ENCODE data around the gene WWOX. TPM values are rescaled to one million over a fixed set of nuclear protein-coding genes. Genes with fewer than 3 reads are reported as not detected.

Gene WWOX
- total and polyA plus RNA-seq, 2 donors (not counting 1 experiment from before 2014, with no cell fraction given) = 10.5 to 42.3 TPM

GRCh38 chr16:78290872-78291591 is 191.6 kb downstream of the WWOX start:
- Histone ChIP-seq H3K9me3 (ENCODE audit: control extremely low read depth in 1 of 3, control insufficient read depth in 2 of 3, insufficient read depth in 1 of 3, low read length in 2 of 3) (no peaks in the 10 kb centered on the region), H3K4me3 (ENCODE audit: control extremely low read depth in 1 of 5, extremely low read depth in 1 of 5, insufficient read depth in 1 of 5, low read depth in 2 of 5, low read length in 4 of 5) (no peak overlapping the region), H3K4me1 (ENCODE audit: control insufficient read depth in 2 of 2, insufficient read depth in 2 of 2, low read length in 2 of 2) (no peaks in the 10 kb centered on the region), H3K27ac (ENCODE audit: low read length in 2 of 2) (no peak overlapping the region), H3K79me2 (ENCODE audit: control insufficient read depth, insufficient read depth, low read length) (no peaks in the 10 kb centered on the region), H3K4me2 (replicated peaks; ENCODE audit: low read depth, low read length, poor library complexity, severe bottlenecking) (no peak overlapping the region), H3K36me3 (replicated peaks in 1 of 2; ENCODE audit: control extremely low read depth in 1 of 2, control insufficient read depth in 1 of 2, extremely low read depth in 1 of 2, insufficient read depth in 2 of 2, low read length in 1 of 2) (no peaks in the 10 kb centered on the region), H3K27me3 (replicated peaks in 1 of 4; ENCODE audit: control extremely low read depth in 1 of 4, control insufficient read depth in 3 of 4, insufficient read depth in 4 of 4, low read length in 3 of 4) (no peaks in the 10 kb centered on the region), H3K9ac (ENCODE audit: low read length) (no peak overlapping the region), H4K20me1 (ENCODE audit: control insufficient read depth, insufficient read depth, low read length, poor library complexity, severe bottlenecking) (no peaks in the 10 kb centered on the region), H2AFZ (ENCODE audit: insufficient read depth, low read depth, low read length, poor library complexity, severe bottlenecking) (no peak overlapping the region)
- Mint-ChIP-seq H3K9me3 (ENCODE audit: insufficient read depth) (no peaks in the 10 kb centered on the region), H3K4me1 (no peaks in the 10 kb centered on the region), H3K4me3 (no peak overlapping the region), H3K27me3 (no peaks in the 10 kb centered on the region), H3K27ac (no peak overlapping the region)
- TF ChIP-seq, protein P1, sequence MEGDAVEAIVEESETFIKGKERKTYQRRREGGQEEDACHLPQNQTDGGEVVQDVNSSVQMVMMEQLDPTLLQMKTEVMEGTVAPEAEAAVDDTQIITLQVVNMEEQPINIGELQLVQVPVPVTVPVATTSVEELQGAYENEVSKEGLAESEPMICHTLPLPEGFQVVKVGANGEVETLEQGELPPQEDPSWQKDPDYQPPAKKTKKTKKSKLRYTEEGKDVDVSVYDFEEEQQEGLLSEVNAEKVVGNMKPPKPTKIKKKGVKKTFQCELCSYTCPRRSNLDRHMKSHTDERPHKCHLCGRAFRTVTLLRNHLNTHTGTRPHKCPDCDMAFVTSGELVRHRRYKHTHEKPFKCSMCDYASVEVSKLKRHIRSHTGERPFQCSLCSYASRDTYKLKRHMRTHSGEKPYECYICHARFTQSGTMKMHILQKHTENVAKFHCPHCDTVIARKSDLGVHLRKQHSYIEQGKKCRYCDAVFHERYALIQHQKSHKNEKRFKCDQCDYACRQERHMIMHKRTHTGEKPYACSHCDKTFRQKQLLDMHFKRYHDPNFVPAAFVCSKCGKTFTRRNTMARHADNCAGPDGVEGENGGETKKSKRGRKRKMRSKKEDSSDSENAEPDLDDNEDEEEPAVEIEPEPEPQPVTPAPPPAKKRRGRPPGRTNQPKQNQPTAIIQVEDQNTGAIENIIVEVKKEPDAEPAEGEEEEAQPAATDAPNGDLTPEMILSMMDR (IDR thresholded peaks at IDR 0.05) = no peak
- no peak for TF ChIP-seq EZH2 (IDR thresholded peaks at IDR 0.05; ENCODE audit: borderline replicate concordance, insufficient read depth, low read depth, low read length, poor library complexity, severe bottlenecking)
- DNase-seq (no peak), ATAC-seq (ENCODE audit: low read depth) (no peak)
- CTCF ChIA-PET = no interaction called here
- intact Hi-C loops (cut with micrococcal nuclease) = no loop called here
- 100% methylated on average over 7 of the region's 12 CpGs for WGBS (ENCODE audit: insufficient coverage)
- POLR2A ChIA-PET = no interaction called here

DNA sequence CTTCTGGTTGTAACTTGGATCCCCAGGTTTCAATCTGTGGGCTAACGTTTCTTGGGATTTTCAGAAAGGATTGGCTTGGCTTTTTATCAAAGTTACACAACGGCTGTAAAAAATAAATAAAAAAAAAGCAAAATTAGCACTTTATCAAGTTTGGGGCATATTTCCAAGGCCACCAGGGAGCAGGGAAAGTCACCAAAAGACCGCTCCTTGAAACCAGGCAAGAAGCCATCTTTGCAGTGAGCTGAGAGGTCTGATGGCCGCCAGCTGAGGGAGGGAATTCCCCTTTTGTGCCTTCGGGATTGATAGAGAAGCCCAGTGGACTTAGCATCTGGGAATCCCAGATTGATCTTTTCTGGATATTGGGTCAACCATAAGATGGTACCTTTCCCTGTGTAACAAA is 192.2 kb downstream of the WWOX start:
- Mint-ChIP-seq H3K9me3 (ENCODE audit: insufficient read depth) (no peaks in the 10 kb centered on the region), H3K4me3 (no peak overlapping the region), H3K4me1 (no peaks in the 10 kb centered on the region), H3K27me3 (no peaks in the 10 kb centered on the region), H3K27ac (no peak overlapping the region)
- no peak overlapping the region for H3K4me2 ChIP-seq (replicated peaks; ENCODE audit: low read depth, low read length, poor library complexity, severe bottlenecking)
- no peaks in the 10 kb centered on the region for H4K20me1 ChIP-seq (ENCODE audit: control insufficient read depth, insufficient read depth, low read length, poor library complexity, severe bottlenecking)
- no peak overlapping the region for H2AFZ ChIP-seq (ENCODE audit: insufficient read depth, low read depth, low read length, poor library complexity, severe bottlenecking)
- no peak overlapping the region for H3K27ac ChIP-seq (ENCODE audit: low read length in 2 of 2)
- no peak overlapping the region for H3K9ac ChIP-seq (ENCODE audit: low read length)
- no peak for ATAC-seq (ENCODE audit: low read depth)
- no peak for TF ChIP-seq EZH2 (IDR thresholded peaks at IDR 0.05; ENCODE audit: borderline replicate concordance, insufficient read depth, low read depth, low read length, poor library complexity, severe bottlenecking)
- TF ChIP-seq, protein P1 (IDR thresholded peaks at IDR 0.05) = no peak
- no peak for DNase-seq
- H3K36me3 ChIP-seq (replicated peaks in 1 of 2; ENCODE audit: control extremely low read depth in 1 of 2, control insufficient read depth in 1 of 2, extremely low read depth in 1 of 2, insufficient read depth in 2 of 2, low read length in 1 of 2) = no peaks in the 10 kb centered on the region
- ChIA-PET POLR2A (no interaction called here), CTCF (no interaction called here)
- no peaks in the 10 kb centered on the region for H3K27me3 ChIP-seq (replicated peaks in 1 of 4; ENCODE audit: control extremely low read depth in 1 of 4, control insufficient read depth in 3 of 4, insufficient read depth in 4 of 4, low read length in 3 of 4)
- no peak overlapping the region for H3K4me3 ChIP-seq (ENCODE audit: control extremely low read depth in 1 of 5, extremely low read depth in 1 of 5, insufficient read depth in 1 of 5, low read depth in 2 of 5, low read length in 4 of 5)
- 94% methylated on average over 4 of the region's 5 CpGs for WGBS (ENCODE audit: insufficient coverage)
- intact Hi-C loops (cut with micrococcal nuclease) = no loop called here
- H3K79me2 ChIP-seq (ENCODE audit: control insufficient read depth, insufficient read depth, low read length) = no peaks in the 10 kb centered on the region
- no peaks in the 10 kb centered on the region for H3K9me3 ChIP-seq (ENCODE audit: control extremely low read depth in 1 of 3, control insufficient read depth in 2 of 3, insufficient read depth in 1 of 3, low read length in 2 of 3)
- no peaks in the 10 kb centered on the region for H3K4me1 ChIP-seq (ENCODE audit: control insufficient read depth in 2 of 2, insufficient read depth in 2 of 2, low read length in 2 of 2)
